MM.1S (cell line): ENCODE data around the gene SNN.

Experiments used
- EZH2 ChIP-seq: fragments of 300-600 bp; sonication (generic); optimal IDR thresholded peaks from 2 replicates; pipeline ENCODE3; 2017; ENCODE audit warnings: low read depth, mild to moderate bottlenecking, antibody characterized with exemption, low read length, mixed read lengths
- TF ChIP-seq, protein P1 (sequence below): fragments of 300-600 bp; sonication (generic); IDR thresholded peaks from 2 replicates; pipeline ENCODE4 v1.5.1; 2016; ENCODE audit warnings: antibody characterized with exemption, low read length, mixed read lengths

- TF ChIP-seq, protein P1, sequence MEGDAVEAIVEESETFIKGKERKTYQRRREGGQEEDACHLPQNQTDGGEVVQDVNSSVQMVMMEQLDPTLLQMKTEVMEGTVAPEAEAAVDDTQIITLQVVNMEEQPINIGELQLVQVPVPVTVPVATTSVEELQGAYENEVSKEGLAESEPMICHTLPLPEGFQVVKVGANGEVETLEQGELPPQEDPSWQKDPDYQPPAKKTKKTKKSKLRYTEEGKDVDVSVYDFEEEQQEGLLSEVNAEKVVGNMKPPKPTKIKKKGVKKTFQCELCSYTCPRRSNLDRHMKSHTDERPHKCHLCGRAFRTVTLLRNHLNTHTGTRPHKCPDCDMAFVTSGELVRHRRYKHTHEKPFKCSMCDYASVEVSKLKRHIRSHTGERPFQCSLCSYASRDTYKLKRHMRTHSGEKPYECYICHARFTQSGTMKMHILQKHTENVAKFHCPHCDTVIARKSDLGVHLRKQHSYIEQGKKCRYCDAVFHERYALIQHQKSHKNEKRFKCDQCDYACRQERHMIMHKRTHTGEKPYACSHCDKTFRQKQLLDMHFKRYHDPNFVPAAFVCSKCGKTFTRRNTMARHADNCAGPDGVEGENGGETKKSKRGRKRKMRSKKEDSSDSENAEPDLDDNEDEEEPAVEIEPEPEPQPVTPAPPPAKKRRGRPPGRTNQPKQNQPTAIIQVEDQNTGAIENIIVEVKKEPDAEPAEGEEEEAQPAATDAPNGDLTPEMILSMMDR, result no peak
- TF ChIP-seq EZH2, result no peak
These were observed 43.3 kb upstream of the SNN start for GRCh38 chr16:11624636-11625607.
